Measurements from ENCODE around the gene MSI2.

Gene MSI2

DNA sequence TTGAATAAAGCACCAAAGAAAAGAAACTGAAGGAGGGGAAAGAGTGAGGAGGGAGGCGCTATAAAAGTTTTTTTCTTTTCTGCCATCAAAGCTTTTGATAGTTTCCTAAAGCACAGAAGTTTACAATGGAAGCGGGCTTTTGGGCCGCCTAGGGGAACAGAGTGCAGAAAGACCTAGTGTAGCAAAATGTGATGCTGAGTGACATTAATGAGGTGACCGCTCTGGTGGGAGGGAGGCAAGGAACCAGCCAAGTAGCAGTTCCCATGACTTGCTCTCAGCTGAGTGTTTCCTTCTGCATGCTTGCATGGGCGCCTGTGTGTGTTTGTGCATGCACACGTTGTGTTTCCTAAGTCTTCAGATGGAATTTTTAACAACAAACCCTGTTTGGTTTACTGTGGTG is 15.5 kb downstream of the MSI2 start:
- no peak for DNase-seq

DNA sequence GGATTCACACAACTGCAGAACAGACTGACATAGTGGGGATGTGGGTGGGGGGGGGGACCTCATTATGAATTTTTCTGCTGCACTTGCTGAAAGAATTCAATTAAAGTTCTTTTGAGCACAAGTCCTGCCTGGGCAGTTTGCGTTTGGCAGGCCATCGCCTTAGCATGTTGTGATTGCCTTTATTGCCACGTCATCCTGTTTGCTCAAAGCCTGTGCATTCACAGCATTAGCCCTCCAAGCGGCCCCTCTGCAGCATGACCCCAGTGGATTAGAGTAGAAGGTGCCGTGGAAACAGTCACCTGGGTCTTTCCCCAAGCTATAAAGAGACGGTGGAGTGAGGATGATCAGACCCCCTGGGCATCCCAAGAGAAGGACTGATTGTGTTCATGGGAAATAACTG is 17.2 kb downstream of the MSI2 start:
- DNase-seq, result no peak

DNA sequence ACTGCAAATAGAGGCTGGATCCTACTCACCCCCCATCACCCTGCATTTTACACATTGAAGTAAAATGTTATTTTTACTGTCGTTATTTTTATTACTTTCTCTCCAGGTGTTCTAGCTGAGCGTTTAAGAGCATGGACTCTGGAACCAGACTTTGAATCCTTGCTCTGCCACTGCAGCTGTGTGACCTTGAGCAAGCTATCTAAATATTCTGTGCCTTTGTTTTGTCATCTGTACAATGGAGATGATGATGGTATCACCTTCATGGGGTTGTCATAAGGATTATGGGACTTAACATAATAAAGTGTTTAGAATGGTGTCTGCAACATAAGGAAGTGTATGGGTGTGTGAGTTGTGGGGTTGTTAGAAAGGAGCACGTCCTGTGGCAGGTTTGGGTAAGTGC is 17.8 kb downstream of the MSI2 start:
- DNase-seq, result no peak

DNA sequence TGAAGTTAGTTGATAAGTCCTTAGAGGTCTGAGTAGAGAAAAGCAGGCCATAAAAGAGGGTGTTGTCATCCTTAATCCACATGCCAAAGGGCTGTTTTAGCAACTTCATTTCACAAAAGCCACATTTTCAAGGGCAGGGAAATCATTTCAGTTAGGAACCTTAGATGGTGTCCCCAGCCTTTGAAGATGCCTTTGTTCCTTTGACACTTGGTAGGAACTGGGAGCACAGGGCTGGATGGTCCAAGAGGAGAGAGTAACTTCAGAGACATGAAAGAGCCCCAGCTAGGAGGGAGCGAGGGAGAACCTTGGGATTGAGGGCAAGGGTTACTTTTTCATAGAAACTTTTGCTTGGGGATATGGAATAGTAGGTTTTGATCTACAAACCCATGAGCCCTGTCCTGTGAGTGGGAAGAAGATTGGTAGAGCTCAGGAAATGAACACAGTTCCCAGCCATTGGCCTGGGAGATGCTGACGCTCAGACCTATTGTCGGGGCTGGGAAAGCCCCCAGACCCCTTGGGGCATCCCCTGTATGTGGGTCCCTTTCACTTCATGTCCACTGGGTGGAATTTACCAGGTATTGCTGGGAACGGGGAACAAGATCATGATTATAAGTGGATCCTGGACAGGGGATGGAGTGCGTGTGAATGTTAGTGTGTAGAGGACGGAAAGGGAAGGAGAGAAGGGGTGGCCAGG is 18.9 kb downstream of the MSI2 start:
- DNase-seq, result no peak

DNA sequence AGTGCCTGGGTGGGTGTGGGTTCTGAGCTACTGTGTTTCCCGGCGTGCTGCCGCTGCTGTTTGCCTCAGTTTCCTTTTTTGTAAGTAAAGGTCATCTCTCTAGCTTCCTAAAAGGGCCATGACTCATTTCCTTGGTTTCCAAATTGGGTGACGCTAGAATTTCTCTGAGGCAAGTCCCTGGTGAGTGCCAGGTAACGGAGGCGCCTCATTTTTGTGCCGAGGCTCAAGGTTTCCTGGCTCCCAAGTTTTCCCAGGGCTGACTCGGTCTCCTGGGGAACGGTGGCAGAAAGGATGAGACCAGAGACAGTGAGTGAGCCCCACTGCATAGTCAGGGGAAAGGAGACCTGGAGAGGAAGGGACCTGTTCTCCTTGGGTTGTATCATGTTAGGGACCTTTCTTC is 20.3 kb downstream of the MSI2 start:
- DNase-seq, result no peak

DNA sequence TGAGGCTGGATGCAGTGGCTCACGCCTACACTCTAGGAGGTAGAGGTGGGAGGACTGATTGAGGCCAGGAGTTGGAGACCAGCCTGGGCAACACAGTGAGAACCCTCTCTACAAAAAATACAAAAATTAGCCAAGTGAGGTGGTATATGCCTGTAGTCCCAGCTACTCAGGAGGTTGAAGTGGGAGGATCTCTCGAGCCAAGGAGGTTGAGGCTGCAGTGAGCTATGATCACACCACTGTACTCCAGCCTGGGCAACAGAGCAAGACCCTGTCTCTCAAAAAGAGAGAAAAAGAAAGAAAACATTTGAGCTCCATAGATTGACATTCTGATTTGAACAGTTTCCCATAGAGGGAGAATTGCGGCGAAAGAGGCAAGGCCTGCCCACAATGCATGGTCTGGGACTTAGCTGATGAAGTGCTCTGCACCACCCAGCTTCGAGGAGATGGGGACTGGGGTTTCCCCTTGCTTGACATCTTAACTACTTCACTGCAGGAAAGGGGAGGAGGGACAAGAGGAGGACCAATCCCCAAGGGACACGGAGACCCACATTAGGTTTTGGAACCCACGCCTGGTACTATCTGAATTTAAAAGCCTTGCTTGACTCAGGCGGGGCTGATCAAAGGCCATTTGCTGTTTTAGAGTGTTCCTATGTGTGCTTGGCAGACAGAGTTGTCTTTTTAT is 21.7 kb downstream of the MSI2 start:
- DNase-seq, result no peak

DNA sequence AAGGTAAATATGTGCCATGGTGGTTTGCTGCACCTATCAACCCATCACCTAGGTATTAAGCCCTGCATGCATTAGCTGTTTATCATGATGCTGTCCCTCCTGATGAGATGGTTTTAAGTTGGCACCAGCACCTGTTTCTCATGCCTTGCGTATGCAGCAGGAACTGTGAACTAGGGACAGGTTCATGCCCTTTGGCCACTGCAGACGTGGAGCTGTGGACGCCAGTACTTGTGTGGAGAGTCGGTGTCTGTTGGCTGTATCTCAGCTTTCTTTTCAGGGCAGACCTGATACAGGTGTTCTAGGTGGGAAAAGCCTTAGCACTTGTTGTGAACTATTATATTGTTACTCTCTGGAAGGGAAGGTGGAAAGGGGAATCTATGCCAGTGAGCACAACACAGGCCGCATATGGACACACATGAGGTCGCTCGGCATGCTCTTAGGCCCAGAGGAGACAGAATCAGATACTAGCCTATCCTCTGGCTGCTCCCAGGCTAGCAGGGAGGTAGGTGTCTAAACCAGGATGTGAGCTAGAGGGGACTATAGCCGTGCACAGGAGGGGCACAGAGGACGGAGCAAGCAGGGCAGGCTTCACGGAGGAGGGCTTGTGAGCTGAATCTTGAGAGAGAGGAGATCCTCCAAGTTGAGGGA is 22.5 kb downstream of the MSI2 start:
- DNase-seq, result no peak

DNA sequence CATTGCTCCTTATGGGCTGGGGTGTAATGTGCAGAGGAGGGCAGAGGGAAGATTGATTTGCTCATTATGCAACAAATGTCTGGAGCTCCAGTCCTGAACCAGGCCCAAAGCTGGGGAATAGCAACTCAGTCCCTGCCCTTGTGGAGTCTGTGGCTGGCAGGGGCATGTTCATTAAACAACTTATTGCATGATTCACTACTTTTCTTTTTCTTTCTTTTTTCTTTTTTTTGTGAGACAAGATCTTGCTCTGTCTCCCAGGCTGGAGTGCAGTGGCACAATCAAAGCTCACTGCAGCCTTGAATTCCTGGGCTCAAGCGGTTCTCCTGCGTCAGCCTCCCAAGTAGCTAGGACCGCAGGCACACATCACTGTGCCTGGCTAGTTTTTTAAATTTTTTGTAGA is 23.1 kb downstream of the MSI2 start:
- DNase-seq, result no peak

DNA sequence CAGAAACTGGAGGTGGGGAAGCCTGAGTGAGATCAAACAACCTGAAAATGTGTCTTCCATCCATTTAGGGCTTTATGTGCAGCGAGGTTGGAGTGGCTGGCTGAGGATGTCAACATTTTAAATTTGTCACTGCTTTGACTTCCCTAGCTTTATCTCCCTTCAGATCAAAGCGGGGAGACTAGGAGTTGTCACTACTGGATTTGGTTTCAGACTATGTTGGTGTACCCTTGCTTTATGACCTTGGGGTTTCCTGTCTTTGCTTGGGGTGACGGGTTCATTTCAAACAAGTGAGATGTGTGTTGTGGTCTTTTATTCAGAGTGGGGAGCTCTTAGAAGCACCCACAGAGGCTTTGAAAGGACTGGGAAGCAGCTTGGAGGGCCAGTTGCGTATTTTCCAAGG is 25.6 kb downstream of the MSI2 start:
- DNase-seq, result no peak

DNA sequence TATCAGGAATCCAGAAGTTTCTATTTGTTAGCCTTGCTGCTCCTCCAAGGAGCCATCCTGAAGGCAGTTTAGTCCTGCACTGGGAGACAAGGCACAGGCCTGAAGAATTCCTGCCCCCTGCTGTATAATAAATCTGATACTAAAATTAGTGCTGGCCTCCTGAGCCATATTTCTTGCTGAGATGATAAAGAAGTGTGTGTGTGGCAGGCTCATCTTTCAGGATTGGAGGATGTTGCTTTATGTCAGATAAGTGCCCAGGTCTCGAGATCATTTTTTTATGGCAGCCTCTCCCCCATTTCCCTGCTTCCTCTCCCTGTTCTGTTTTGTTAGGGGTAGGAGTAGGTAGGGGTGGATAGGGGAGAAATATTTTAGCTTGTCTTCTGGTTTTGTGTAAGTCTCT is 26.0 kb downstream of the MSI2 start:
- DNase-seq, result no peak

DNA sequence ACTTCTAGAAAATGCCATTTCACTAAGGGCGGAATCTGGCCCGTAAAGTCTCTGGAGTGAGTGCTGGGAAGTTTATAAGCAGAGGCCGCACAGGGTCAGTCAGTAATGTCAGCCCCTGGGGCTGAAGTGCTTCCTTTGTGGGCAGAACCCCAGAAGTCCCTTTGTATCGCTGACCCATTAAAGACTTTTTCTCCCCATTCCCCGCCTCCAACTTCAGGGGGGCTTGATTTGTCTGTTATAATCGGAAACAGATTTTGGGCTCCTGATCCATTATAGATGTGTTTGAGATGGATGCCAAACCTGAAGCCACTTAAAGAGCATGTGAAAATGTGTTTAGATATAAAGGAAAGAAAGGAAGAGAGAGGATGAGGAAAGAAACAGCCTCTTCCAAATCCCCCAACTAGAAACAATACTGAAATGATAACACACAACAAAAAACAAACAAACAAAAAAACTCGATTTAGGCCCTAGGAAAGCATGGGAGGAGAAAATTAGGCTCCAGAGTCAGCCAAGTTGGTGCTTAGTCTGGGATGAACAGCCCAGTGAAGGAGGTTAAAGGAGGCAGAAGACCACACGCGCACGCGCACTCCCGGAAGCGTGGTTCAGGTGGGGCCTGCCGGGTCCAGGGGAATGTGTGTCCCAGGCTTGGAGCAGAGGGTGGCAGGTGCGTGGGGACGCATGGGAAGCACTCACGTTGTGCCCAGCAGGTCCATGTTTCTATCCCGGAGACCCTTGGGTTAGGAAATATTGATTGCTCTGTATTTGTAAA is 27.1 kb downstream of the MSI2 start:
- DNase-seq, result no peak

DNA sequence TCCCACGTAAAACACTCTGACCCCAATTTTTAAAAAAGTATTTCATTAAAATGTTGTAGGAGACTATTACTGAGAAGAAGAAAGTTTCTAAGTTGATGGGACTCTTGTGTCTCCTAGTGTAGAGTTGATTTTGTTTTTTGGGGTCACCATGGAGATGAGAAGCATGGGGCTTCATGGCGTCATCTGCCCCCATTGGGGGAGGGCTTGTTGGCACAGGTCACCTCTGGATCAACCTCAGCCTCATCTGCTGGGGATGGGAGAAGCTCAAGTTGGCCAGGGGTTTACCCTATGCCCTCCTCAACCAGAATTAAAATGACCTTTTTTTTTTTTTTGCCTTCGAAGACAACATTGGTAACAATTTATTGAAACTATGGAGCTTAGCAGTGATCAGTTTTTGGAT is 28.3 kb downstream of the MSI2 start:
- no peak for DNase-seq

DNA sequence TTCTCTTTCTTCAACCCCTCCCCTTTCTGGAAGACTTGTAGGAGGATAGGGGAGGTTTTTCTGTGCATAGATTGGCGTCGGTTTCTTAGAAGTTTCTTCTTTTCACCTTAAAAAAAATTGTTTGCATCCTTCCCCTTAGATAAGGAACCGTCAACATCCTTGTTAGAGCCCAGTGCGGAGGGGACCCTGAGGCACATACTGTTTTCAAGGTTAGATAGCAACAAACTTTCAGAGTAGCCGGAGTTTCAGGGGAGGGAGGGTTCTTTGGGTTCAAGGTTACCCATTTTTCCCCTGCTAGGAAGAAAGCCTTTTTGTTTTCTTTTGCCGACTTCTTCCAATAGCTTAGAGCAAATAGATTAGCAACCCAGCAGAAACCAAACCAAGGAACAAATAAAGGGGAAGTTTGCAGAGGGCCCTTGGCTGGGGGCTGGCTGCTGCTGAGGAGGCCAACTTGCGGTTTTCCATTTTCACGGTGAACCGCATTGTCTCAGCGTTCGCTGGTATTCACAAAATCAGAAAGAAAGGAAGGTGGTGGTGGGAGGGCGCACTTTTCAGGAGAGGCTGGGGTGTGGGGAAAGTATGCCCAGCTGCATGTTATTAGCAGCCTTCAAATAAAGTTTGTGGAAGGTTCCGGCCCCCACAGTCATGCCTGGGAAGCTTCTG is 28.8 kb downstream of the MSI2 start:
- no peak for DNase-seq

DNA sequence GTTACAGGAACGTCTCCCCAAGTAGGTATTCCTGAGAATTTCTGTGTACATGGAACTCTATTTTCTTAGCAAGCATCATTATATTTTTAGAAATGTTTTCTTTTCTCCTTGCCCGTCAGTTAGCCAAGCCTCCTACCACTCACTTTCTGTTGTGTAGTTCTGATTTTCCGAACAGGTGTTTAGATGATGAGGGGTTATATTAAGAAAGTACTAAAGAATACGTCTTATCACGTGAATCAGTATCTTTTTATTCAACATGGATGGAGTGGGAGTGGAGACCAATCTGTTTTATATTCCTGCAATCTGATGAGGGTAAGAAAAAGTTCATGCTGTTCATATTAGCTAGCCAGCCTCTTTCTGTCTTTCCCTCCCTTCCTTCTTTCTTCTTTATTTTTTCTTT is 29.4 kb downstream of the MSI2 start:
- no peak for DNase-seq

DNA sequence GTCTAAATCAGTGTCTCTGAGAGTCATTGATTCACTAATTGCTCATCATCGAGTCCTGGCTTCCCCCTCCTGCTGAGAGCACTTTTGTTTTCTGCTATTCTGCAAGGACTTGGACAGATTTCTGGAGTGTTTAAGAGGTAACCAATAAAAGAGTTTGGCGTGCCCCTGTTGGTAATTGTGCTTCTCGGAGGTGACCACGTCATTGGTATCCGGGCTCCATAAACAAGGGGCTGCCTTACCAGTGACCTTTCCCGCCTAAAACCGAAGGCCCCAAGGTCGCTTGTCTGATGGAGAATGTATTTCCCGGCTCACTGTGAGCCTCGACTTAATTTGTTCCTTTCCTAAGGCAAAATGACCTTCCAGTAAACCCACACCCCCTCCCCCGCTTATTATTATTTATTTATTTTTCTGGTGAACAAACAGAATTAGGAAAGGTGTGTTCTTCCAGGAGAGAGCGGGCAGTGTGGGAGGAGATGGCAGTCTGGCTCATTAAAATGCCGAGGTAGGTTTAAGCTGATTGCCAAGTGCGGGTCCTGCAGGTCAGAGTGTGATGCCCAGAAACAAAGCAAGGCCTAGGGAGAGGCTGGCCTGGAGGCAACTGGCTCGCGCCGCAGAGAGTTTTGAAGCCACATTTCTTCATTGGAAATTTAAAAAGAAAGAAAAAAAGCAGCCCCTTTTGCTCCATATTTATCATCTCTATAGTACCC is 30.2 kb downstream of the MSI2 start:
- DNase-seq, result no peak

DNA sequence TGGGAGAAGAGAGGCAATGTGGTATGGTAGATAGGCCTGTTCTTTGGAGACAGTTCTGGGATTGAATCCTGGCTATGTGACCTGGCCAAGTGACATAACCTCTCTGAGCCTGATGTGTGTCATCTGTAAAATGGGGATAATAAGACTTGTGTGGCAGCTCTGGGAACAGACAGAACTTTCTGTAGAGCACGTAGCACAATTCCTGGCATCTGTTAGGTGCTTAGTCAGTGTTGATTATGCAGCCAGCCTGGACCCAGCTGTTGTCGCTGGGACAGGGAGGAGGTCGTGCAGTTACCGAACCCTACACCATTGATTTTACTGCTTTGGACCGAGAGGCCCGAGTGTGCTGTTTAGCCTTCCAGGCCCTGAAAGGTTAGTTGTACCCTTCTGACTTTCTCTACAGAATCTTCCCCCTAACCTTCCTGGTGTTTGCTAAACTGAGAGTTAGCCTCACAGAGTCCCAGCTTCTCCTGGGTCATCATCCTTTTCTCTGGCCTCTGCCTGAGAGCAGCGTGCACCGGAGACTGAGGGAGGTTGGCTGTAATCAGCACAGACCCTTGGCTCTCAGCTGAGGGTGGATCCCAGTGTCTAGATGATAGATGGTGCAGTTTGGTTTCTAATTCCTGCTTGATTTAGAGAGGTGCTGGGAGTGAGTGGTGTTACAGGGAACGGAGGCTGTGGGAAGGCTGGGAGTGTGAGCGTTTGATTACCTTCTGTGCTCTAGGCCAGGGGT is 31.9 kb downstream of the MSI2 start:
- no peak for DNase-seq

DNA sequence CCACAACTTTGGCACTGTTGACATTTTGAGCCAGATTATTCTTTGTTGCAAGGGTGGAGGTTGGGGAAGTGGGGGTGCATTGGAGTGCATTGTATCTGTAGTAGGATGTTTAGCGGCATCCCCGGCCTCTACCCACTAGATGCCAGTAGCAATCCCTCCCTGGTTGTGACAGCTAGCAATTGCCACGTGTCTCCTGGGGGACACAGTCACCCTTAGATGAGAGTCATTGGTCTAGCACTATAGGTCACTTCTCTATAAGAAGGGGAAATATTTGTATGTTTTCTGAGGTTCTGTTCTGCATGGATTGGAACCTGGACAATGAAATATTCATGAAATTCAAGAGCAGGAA is 32.4 kb downstream of the MSI2 start:
- DNase-seq, result no peak

DNA sequence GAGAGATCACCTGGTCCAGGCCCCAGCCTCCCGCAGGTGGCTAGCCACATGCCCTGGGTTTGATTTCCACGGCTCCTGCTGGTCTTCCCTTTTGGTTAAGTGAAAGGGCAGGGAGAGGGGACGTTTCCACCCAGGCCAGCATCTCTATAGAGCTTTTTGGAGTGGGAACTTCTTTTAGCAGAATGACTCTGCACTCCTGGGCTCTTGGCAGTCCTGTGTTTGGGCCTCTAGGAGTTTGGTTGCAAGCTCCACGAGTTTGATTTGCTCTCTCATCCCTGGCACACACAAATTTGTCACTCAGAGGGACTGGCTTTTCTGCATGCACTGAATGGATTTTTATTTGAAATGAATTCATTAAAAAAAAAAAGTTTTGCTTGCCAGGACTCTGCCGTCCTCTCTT is 32.8 kb downstream of the MSI2 start:
- DNase-seq, result no peak

DNA sequence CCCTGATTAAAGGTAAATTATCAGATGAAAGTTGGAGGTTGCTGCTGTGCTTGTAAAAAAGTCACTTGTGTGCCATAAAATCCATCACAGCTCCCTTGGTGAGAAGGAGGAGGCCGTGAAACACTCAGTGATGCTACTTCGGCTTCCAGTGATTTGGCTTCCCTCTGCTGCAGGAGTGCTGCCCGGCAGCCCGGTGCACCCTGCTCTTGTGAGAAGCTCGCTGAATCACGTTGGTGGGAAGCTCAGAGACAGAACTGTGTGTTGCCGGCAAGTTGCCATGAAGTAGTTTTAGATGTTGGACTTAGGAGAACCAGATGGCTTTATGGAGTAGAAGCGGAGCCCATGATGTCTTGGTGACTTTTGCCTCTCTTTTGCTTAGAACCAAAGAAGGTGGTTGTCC is 33.3 kb downstream of the MSI2 start:
- DNase-seq, result no peak

DNA sequence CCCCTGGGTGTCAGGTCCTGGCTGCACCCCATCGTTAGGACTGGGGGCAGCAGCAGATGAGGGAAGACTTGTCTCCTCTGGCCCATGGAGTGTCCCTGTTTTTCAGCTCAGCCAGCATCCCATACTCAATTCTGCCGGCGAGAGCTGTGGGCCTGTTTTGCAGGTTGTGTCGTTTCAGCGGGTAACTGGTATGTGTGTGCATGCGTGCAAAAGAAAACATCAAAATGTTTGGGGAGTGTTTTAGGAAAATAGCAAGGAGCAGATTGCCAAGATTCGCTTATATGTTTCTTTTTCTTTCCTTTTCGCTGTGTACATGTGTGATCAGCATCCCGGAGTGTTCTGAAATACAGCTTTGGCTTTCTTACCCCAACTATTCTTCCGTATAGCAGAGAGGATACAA is 34.7 kb downstream of the MSI2 start:
- no peak for DNase-seq

DNA sequence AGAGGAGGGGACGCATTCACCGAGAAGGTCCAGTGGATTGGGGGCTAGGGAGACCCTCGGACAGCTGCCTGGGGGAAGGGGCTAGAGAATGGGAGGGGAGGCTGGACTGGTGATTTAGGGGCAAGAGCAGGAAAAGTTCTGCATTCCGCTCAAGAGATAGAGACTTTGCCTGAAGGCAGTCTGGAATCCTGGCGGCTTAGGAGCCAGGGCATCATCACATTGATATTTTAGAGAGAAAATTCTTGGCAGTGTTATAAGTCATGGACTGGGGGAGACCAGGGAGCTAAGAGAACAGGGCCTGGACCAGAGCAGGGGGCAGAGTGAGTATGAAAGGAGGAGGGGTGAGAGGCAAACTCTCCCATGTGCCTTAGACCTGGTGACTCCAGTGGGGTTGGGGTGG is 35.8 kb downstream of the MSI2 start:
- DNase-seq, result no peak

DNA sequence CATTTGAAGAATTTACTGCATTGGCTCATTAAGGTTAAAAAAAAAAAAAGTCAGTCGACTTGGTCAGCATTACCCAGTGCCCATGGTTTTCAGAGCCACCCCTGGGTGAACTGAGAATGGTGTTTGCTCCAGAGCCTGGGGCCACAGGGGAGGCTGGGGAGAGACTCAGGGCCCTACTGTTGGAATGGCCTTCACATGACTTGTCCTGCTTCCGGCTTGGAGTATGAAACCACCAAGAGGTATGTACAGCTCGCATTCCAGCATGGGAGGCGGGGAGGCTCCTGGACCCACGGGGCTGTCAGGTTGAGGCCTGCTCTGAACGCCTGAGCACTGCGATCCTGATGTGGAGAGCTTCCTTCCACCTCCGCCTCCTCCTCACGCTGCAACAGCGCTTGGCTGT is 36.8 kb downstream of the MSI2 start:
- DNase-seq, result no peak

Measured in NCI-H1930 (cell line).